Right ventricle myocardium inferior (tissue), 1 donor: ENCODE results near the gene TSHZ3. TPM values are rescaled to one million over a fixed set of nuclear protein-coding genes. Genes with fewer than 3 reads are reported as not detected.
A peak's percentile ranks its signal among the peaks of the same experiment; 100 is the strongest.

Source experiments
- ATAC-seq: fragments of 200-7000 bp; cut with Tn5 transposase; one replicate; pipeline ENCODE4 v1.9.1; 2020; ENCODE audit warnings: mild to moderate bottlenecking, moderate library complexity
- DNase-seq: peaks from one replicate; pipeline ENCODE4 v3.0.0; 2021; ENCODE audit errors: missing footprints
- intact Hi-C: fragments of 100-400 bp; cut with DNase I; formaldehyde crosslinking; loops from one replicate; pipeline ENCODE4 v1.11.0; 2022
- total RNA-seq: library from RNA; stranded (reverse); fragmentation: NEBNext Ultra II Directional; extraction: Animal tissue kit (Norgen Biotek cat#: 25700); gene quantifications from one replicate; pipeline ENCODE4 v1.2.1, GENCODE V29; 2021
- donor health status: DM: no; HTN: yes; CAD: no; lungs with severe emphysema.

The TSHZ3 gene
- total RNA-seq, 1 donor from 2014 or later: 3.5 TPM

GRCh38 chr19:31346184-31347059 lies 2.8 kb downstream of the TSHZ3 start:
- no peak for DNase-seq
- intact Hi-C loops: loop anchor here (5.0 kb wide), 1 partner anchor 101 kb away; no protein-coding TSS in a partner anchor
- no peak for ATAC-seq

- intact Hi-C loops: no loop called here
- ATAC-seq (no peak), DNase-seq (no peak)
These were observed 4.8 kb downstream of the TSHZ3 start for GRCh38 chr19:31344403-31344802.

DNA sequence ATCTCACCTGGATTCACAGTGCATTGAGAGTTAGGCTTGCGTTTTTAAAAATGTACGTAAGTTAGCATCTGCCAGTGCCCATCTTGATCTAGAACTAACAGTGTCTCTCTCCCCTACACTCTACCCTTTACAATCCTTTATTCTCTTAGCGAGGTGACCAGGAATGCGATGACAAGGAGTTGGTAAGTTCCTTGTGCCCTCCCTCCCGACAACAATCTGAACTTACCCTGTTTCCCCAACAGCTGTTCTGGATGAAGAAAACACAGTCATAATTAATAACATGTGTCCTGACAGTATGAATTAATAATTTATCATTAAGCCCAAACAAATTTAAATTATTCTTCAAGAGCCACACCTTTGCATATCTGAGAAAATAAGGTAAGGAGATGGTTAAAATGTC lies 6.3 kb downstream of the TSHZ3 start:
- intact Hi-C loops: no loop called here
- ATAC-seq: no peak
- no peak for DNase-seq

DNA sequence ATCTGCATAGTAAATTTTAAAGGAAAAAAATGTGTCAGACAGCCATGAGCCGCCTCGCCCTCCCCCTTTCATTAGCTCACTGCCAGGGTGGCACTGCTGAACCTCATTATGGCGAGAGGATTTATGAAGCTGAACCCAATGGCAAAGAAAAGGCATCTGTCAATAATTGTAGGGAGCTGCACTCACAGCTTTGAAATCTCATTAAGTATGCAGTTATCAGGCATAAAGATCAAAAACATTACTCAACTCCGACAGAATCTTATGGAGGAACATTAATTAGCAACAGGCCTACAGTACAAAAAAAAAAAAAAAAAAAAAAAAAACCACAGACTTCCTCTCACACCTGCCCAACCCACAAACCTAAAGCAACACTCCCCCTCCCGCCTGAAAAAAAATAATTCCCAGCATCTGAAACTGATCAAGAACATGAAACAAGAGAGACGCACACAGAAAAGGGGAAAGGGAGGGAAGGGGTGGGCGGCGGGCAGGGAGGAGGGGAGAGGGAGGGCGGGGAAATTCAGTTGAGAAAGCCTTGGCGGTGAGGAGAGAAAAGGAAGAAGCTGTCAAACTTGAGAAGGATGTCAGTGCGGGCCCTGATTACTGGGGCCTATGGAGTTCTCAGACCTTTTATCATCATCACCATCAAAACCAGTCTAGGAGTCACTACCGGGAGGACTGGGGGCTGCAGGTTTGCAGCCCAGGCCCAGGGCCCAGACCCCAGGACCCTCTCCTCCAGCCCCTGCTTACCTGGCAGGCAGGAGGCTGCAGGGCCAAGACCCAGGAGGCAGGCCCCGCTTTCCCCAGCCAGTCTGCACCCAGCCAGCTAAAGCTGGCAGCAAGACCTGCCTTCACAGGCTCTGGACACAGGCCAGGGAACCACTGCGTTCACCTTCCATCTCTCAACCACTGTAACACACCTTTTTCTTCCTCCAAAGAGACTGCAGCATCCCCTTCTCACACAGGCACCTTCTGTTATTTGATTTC lies 8.9 kb downstream of the TSHZ3 start:
- no peak for ATAC-seq
- DNase-seq: no peak
- intact Hi-C loops: no loop called here

GRCh38 chr19:31339411-31339810 lies 9.8 kb downstream of the TSHZ3 start:
- DNase-seq: no peak
- peak; percentile 25 for ATAC-seq
- intact Hi-C loops: no loop called here

- intact Hi-C loops: no loop called here
- ATAC-seq (peak; percentile 89), DNase-seq (no peak)
These were observed 11.0 kb downstream of the TSHZ3 start for GRCh38 chr19:31338069-31338776.

- ATAC-seq: no peak
- DNase-seq: no peak
- intact Hi-C loops: no loop called here
These were observed 12.0 kb downstream of the TSHZ3 start for GRCh38 chr19:31337008-31337914.

- ATAC-seq: no peak
- intact Hi-C loops: no loop called here
- no peak for DNase-seq
These were observed 13.5 kb downstream of the TSHZ3 start for GRCh38 chr19:31335716-31336115.

DNA sequence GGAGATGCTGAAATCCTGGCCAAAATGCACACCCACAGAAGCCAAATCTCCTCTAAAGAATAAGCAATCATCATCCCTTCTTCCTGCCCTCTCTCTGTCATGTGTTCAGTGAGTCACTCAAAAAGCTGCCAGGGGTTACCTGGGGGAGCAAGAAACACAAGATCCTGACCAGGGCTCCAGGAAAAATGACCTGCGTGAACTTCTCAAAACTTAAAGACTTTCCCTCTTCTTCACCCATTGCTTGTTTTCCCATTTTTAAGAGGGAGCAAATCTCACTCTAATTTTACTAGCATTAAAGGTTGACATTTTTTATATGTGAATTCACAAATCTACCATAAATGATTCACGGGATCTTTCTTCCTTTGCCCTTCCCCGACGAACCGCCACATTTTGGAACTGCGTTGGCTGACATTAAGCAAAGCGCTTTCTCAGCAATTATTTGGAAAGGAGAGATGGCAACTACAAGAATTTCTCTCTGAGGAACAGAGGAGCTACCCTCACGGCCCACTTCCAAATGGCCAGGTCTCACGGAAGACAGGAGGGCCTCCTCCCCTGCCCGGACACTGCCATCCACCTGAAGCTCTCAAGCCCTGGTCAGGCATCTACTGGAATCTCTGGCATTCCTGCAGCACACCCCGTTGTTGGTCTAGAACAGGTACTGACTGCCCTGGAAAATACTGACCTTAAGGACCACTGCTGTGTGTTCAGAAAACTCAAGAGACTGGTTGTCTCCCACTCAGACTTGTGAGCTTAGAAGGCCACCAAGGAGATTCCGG lies 14.2 kb downstream of the TSHZ3 start:
- DNase-seq: no peak
- ATAC-seq: no peak
- intact Hi-C loops: no loop called here

DNA sequence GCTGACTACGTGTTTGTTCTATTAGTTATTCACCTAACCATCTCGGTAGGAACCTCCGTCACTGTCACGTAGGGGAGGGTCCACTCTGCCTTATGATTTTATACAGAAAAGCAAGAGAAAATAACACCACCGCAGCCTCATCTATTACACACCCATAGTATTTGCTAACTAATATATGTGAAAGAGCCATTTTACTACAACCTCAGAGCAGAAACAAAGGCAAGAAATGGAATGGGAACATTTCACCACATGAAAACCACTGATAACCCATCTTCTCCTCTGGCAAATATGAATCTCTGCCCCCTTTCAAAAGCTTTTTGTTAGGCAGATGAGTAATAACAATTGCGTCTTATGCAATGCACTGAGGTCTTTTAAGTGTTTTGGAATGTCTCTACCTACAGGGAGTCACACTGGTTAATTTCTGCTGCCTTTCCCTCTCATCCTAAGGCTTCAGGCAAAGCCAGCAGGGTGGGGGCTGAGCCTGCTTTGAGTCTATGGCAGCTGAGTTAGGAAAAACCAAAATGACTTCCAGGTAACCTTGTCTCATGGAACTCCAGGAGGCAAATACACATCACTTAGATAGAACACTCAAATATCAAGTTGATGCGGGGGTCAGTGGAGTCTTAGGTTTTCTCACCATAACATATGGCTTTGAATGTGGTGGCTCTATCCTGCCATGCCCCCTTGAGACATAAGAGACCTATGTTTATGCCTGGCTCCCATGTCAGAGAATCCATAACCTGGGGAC lies 15.0 kb downstream of the TSHZ3 start:
- intact Hi-C loops: no loop called here
- no peak for ATAC-seq

DNA sequence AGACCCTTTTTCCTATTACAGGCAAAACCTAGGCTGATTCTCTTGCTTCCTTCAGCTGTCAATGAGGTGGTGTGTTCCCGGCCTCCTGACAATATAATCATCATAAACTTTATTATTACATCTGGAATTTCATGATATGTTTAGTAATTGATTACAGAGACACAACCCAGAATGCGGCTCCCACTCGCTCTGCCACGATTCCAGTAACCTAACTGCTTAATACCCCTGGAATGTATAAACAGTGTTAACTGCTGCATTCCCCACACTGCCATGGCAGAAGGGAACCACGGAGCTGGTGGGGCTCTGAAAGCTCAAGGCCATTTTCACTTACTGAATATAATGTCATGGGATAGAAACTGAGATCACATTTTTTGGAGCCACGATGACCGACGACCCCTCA lies 17.1 kb downstream of the TSHZ3 start:
- DNase-seq (no peak), ATAC-seq (no peak)
- intact Hi-C loops: no loop called here

More for the DNA sequence above, 15.0 kb downstream of the TSHZ3 start:
- DNase-seq: no peak

- intact Hi-C loops: no loop called here
- ATAC-seq (no peak), DNase-seq (no peak)
These were observed 17.7 kb downstream of the TSHZ3 start for GRCh38 chr19:31331536-31331935.

- no peak for DNase-seq
- no peak for ATAC-seq
- intact Hi-C loops: no loop called here
These were observed 18.5 kb downstream of the TSHZ3 start for GRCh38 chr19:31330761-31331160.

- intact Hi-C loops: no loop called here
- DNase-seq: no peak
- ATAC-seq: no peak
These were observed 19.0 kb downstream of the TSHZ3 start for GRCh38 chr19:31330237-31330636.

GRCh38 chr19:31329819-31330218 lies 19.4 kb downstream of the TSHZ3 start:
- intact Hi-C loops: no loop called here
- no peak for ATAC-seq
- DNase-seq: no peak

DNA sequence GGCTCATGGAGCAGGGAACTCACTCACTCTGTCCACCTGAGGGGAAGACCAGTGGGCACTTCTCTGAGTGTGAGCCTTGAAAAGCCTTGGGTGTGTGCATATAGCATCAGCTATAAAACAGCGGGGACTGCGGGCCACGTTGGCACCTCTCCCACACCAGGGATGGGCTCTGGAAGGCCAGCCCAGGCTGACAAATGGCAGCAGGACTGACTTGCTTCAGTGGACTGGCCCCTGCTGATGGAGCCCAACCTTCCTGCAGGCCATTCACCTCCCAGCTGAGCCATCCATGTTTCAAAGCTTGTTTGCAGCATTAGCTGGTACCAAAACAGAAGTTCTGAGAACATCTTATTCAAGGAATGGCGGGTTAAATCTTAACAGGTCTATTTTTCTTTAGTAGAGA lies 21.0 kb downstream of the TSHZ3 start:
- DNase-seq (no peak), ATAC-seq (no peak)
- intact Hi-C loops: no loop called here
